ENCODE measurements around the gene TSNAX.

Gene TSNAX

DNA sequence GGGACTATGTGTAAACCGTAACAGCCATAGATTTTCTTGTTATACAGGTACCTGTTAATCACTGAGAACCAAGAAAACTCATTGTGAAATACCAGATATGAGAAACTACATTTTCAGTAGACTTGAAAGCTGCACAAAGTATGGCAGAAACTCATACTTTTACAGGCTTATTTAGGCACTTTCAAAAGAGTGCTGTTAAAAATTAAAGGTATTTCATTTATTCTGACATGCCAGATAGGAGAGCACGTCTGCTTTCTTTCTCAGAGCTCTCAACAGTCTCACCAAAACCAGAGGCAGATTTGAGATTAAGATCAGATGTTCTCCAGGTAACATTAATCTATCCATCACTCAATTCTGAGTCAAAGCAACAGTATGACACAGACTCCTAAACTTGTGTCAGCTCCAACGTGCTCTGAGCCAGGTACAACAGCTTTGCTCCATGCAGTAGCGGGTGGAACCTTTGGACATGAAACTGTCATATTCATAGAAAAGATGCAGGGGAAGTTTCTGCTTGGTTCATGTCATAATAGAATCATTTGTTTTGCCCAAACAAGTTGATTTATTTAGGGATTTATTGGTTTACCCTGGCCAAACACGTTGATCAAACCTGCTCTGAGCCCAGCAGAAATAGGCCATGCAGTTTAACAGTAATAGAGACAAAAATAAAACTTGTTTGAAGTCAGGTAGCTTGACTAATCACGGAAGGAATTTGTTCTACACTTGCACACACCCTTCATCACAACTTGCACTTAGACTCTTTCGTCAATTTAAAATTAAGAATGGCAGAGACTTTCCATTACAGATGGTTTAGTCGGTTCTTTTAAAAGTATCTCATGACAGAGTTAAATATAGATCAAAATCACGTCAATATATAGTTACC lies 20.8 kb upstream of the TSNAX start:
- Histone ChIP-seq H3K4me1 (ENCODE audit: low read length) (no peaks in the 10 kb centered on the region), H3K27me3 (replicated peaks; ENCODE audit: insufficient read depth, low read length) (no peaks in the 10 kb centered on the region), H3F3A (ENCODE audit: insufficient read depth, low read length) (no peaks in the 10 kb centered on the region), H3K36me3 (replicated peaks; ENCODE audit: insufficient read depth, low read length) (no peaks in the 10 kb centered on the region), H3K4me3 (ENCODE audit: low read length) (no peak overlapping the region), H3K27ac (ENCODE audit: low read length) (no peak overlapping the region), H3K9me2 (replicated peaks; ENCODE audit: insufficient read depth, low read length) (no peaks in the 10 kb centered on the region), H3K9me3 (replicated peaks; ENCODE audit: insufficient read depth, low read length) (no peaks in the 10 kb centered on the region), H3K4me2 (ENCODE audit: low read depth, low read length) (no peak overlapping the region), H3K9ac (ENCODE audit: low read length) (no peak overlapping the region), H3K79me2 (ENCODE audit: low read length) (no peaks in the 10 kb centered on the region), H2AFZ (ENCODE audit: low read length) (no peak overlapping the region), H4K20me1 (ENCODE audit: insufficient read depth, low read length) (no peaks in the 10 kb centered on the region)
- no peak for TF ChIP-seq EZH2phosphoT487 (IDR thresholded peaks at IDR 0.05; ENCODE audit: low read length)
- TF ChIP-seq, protein P1, sequence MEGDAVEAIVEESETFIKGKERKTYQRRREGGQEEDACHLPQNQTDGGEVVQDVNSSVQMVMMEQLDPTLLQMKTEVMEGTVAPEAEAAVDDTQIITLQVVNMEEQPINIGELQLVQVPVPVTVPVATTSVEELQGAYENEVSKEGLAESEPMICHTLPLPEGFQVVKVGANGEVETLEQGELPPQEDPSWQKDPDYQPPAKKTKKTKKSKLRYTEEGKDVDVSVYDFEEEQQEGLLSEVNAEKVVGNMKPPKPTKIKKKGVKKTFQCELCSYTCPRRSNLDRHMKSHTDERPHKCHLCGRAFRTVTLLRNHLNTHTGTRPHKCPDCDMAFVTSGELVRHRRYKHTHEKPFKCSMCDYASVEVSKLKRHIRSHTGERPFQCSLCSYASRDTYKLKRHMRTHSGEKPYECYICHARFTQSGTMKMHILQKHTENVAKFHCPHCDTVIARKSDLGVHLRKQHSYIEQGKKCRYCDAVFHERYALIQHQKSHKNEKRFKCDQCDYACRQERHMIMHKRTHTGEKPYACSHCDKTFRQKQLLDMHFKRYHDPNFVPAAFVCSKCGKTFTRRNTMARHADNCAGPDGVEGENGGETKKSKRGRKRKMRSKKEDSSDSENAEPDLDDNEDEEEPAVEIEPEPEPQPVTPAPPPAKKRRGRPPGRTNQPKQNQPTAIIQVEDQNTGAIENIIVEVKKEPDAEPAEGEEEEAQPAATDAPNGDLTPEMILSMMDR (IDR thresholded peaks at IDR 0.05; ENCODE audit: low read length): no peak
- DNase-seq: no peak

DNA sequence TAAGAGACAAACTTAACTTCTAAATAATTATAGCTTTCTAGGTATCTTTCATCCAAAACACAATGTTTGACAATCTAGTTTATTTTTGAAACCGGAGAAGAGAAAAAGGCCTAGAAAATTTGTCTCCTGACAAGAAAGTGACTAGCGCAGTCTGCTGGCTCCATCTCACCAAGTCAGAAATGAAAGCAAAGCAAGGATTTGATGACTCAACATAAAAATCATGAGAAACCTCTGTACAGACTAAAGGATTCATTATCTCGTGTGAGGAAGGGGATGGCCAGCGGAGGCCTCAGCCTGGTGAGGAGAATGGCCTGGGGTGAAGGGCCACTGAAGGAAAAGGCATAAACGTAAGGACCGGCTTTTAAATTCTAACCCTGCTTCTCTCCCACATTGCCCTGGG lies 20.0 kb upstream of the TSNAX start:
- H3K9me3 ChIP-seq (replicated peaks; ENCODE audit: insufficient read depth, low read length): no peaks in the 10 kb centered on the region
- H3K4me2 ChIP-seq (ENCODE audit: low read depth, low read length): no peak overlapping the region
- TF ChIP-seq EZH2phosphoT487 (IDR thresholded peaks at IDR 0.05; ENCODE audit: low read length) (no peak), EZH2 (optimal IDR thresholded peaks at IDR 0.05; ENCODE audit: low read depth, low read length) (no peak)
- TF ChIP-seq, protein P1 (IDR thresholded peaks at IDR 0.05; ENCODE audit: low read length): no peak
- no peaks in the 10 kb centered on the region for H3K79me2 ChIP-seq (ENCODE audit: low read length)
- no peak overlapping the region for H3K27ac ChIP-seq (ENCODE audit: low read length)
- H3K36me3 ChIP-seq (replicated peaks; ENCODE audit: insufficient read depth, low read length): no peaks in the 10 kb centered on the region
- no peaks in the 10 kb centered on the region for H3F3A ChIP-seq (ENCODE audit: insufficient read depth, low read length)
- no peak overlapping the region for H3K9ac ChIP-seq (ENCODE audit: low read length)
- DNase-seq: no peak
- no peaks in the 10 kb centered on the region for H3K9me2 ChIP-seq (replicated peaks; ENCODE audit: insufficient read depth, low read length)
- H3K27me3 ChIP-seq (replicated peaks; ENCODE audit: insufficient read depth, low read length): no peaks in the 10 kb centered on the region
- H2AFZ ChIP-seq (ENCODE audit: low read length): no peak overlapping the region
- H4K20me1 ChIP-seq (ENCODE audit: insufficient read depth, low read length): no peaks in the 10 kb centered on the region
- H3K4me1 ChIP-seq (ENCODE audit: low read length): no peaks in the 10 kb centered on the region
- no peak overlapping the region for H3K4me3 ChIP-seq (ENCODE audit: low read length)

DNA sequence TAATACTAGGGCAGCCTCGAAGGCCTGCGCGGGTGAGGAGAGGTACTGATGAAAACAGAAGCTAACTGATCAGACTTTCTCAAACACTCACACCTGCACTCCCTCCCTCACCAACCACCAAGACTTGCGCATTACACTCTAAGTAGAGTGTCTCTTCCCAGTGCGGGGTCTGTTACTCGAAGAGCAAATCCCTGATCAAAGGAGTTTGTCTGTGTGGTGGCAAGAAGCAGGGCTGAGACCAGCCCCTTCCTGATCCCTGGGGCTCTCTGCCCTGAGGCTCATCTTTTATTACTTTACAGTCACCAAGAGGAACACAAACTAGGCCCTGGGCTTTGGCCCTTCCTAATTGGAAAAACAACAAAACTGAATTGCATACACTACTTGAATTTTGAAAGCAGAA lies 19.5 kb upstream of the TSNAX start:
- TF ChIP-seq, protein P1 (IDR thresholded peaks at IDR 0.05; ENCODE audit: low read length): no peak
- TF ChIP-seq EZH2 (optimal IDR thresholded peaks at IDR 0.05; ENCODE audit: low read depth, low read length): no peak
- no peak for TF ChIP-seq EZH2phosphoT487 (IDR thresholded peaks at IDR 0.05; ENCODE audit: low read length)
- no peaks in the 10 kb centered on the region for H3F3A ChIP-seq (ENCODE audit: insufficient read depth, low read length)
- H3K9me2 ChIP-seq (replicated peaks; ENCODE audit: insufficient read depth, low read length): no peaks in the 10 kb centered on the region
- H2AFZ ChIP-seq (ENCODE audit: low read length): no peak overlapping the region
- DNase-seq: no peak
- H4K20me1 ChIP-seq (ENCODE audit: insufficient read depth, low read length): no peaks in the 10 kb centered on the region
- H3K27ac ChIP-seq (ENCODE audit: low read length): no peak overlapping the region
- H3K27me3 ChIP-seq (replicated peaks; ENCODE audit: insufficient read depth, low read length): no peaks in the 10 kb centered on the region
- no peaks in the 10 kb centered on the region for H3K79me2 ChIP-seq (ENCODE audit: low read length)
- H3K36me3 ChIP-seq (replicated peaks; ENCODE audit: insufficient read depth, low read length): no peaks in the 10 kb centered on the region
- no peak overlapping the region for H3K9ac ChIP-seq (ENCODE audit: low read length)
- no peaks in the 10 kb centered on the region for H3K4me1 ChIP-seq (ENCODE audit: low read length)
- H3K4me3 ChIP-seq (ENCODE audit: low read length): no peak overlapping the region
- no peaks in the 10 kb centered on the region for H3K9me3 ChIP-seq (replicated peaks; ENCODE audit: insufficient read depth, low read length)
- H3K4me2 ChIP-seq (ENCODE audit: low read depth, low read length): no peak overlapping the region

Measured in MM.1S (cell line).